ENCODE results near the gene LRRC28.

DNA sequence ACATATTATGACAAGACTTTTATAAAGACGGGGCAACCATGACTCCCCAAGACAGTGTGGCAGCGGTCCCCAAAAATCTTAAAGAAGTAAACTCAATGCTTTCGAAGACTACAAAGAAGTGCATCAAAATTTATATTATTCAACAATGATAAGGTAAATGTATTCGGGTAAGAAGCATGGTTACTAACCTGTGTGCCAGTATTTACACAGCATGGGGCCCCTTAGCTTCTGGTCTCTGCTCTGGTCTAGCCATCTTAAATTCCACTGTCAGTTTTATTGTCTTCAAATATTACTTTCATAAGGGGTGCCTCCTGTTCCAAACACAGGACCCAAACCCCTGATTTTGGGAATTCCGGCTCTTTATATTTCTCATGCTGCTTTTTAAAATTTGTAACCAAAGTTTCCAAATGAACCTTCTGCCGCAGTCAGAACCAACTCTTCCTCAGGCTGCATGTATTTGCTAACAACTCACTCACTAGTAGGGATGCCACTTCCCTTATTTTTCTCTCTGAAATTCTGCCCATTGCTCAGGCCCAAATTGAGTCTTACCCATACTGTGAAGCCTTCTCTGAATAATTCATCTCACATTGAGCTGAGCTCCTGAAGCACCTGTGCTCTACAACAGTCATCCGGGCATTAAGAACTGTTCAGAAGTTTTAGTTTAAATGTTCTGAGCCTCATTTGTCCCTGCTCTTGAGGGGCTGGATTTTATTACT is 3.1 kb upstream of the LRRC28 start:
- TF ChIP-seq, protein P1, sequence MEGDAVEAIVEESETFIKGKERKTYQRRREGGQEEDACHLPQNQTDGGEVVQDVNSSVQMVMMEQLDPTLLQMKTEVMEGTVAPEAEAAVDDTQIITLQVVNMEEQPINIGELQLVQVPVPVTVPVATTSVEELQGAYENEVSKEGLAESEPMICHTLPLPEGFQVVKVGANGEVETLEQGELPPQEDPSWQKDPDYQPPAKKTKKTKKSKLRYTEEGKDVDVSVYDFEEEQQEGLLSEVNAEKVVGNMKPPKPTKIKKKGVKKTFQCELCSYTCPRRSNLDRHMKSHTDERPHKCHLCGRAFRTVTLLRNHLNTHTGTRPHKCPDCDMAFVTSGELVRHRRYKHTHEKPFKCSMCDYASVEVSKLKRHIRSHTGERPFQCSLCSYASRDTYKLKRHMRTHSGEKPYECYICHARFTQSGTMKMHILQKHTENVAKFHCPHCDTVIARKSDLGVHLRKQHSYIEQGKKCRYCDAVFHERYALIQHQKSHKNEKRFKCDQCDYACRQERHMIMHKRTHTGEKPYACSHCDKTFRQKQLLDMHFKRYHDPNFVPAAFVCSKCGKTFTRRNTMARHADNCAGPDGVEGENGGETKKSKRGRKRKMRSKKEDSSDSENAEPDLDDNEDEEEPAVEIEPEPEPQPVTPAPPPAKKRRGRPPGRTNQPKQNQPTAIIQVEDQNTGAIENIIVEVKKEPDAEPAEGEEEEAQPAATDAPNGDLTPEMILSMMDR (IDR thresholded peaks at IDR 0.05), result no peak
- no peak for TF ChIP-seq POLR2A (IDR thresholded peaks at IDR 0.05)

Measured in lower leg skin (tissue), 3 donors.